Neural cell (in vitro differentiated cells): Measurements from ENCODE around the gene AP2A2. TPM values are rescaled to one million over a fixed set of nuclear protein-coding genes. Genes with fewer than 3 reads are reported as not detected.

ENCODE experiments used
- H2AFZ ChIP-seq: fragments of 200-600, 300-800 bp; sonication (generic), shearing (Covaris generic); 2 replicates; pipeline ENCODE4 v1.6.0; 2014; ENCODE audit warnings: low read depth, mild to moderate bottlenecking, antibody characterized with exemption, low read length, moderate library complexity
- H3F3A ChIP-seq: fragments of 200-600 bp; shearing (Covaris generic); 2 replicates; pipeline ENCODE4 v1.6.1; 2016; ENCODE audit warnings: mild to moderate bottlenecking, moderate library complexity, mixed read lengths, antibody characterized with exemption, low read length; ENCODE audit not compliant: insufficient read depth, poor library complexity, severe bottlenecking
- H3K27ac ChIP-seq: fragments of 200-600, 300-800 bp; sonication (generic), shearing (Covaris generic); 2 replicates; pipeline ENCODE4 v1.5.1; 2014; ENCODE audit warnings: mild to moderate bottlenecking, low read length, moderate library complexity
- H3K27me3 ChIP-seq: fragments of 300-800, 200-600 bp; sonication (generic), shearing (Covaris generic); 2 replicates; pipeline ENCODE4 v1.6.0; 2014; ENCODE audit warnings: mild to moderate bottlenecking, low read depth, low read length, moderate library complexity; ENCODE audit not compliant: insufficient read depth
- H3K36me3 ChIP-seq: fragments of 300-800, 200-600 bp; sonication (generic), shearing (Covaris generic); 2 replicates; pipeline ENCODE4 v1.5.1; 2014; ENCODE audit warnings: mild to moderate bottlenecking, antibody characterized with exemption, low read length, moderate library complexity; ENCODE audit not compliant: insufficient read depth
- H3K4me2 ChIP-seq: fragments of 300-800, 200-600 bp; sonication (generic), shearing (Covaris generic); 2 replicates; pipeline ENCODE4 v1.6.0; 2014; ENCODE audit warnings: mild to moderate bottlenecking, low read length
- H3K4me3 ChIP-seq: fragments of 300-800, 200-600 bp; sonication (generic), shearing (Covaris generic); 2 replicates; pipeline ENCODE4 v1.5.1; 2014; ENCODE audit warnings: mild to moderate bottlenecking, low read length, moderate library complexity
- H3K79me2 ChIP-seq: fragments of 200-600 bp; shearing (Covaris generic); replicated peaks from 2 replicates; pipeline ENCODE4 v1.6.0; 2014; ENCODE audit warnings: mild to moderate bottlenecking, low read length, moderate library complexity; ENCODE audit not compliant: insufficient read depth
- H3K9ac ChIP-seq: fragments of 300-800, 200-600 bp; sonication (generic), shearing (Covaris generic); 2 replicates; pipeline ENCODE4 v1.6.1; 2016; ENCODE audit warnings: mild to moderate bottlenecking, low read length, mixed read lengths
- H3K9me2 ChIP-seq: fragments of 200-600 bp; shearing (Covaris generic); 2 replicates; pipeline ENCODE4 v1.6.1; 2016; ENCODE audit warnings: mild to moderate bottlenecking, low read length, mixed read lengths; ENCODE audit not compliant: insufficient read depth
- H3K9me3 ChIP-seq: fragments of 200-600, 300-800 bp; sonication (generic), shearing (Covaris generic); 2 replicates; pipeline ENCODE4 v1.6.1; 2016; ENCODE audit warnings: mild to moderate bottlenecking, mixed run types, low read length, moderate library complexity, mixed read lengths
- H4K20me1 ChIP-seq: fragments of 200-600 bp; shearing (Covaris generic); 2 replicates; pipeline ENCODE4 v1.6.1; 2016; ENCODE audit warnings: mild to moderate bottlenecking, mixed run types; ENCODE audit not compliant: insufficient read depth
- CTCF ChIP-seq: fragments of 450-650 bp; IDR thresholded peaks from 2 replicates; pipeline ENCODE4 v1.5.1; 2014; ENCODE audit warnings: antibody characterized with exemption, mild to moderate bottlenecking, moderate library complexity; ENCODE audit not compliant: poor library complexity, severe bottlenecking
- EP300 ChIP-seq: fragments of 450-650 bp; conservative IDR thresholded peaks from 2 replicates; pipeline ENCODE4 v1.6.1; 2014; ENCODE audit warnings: antibody characterized with exemption, mild to moderate bottlenecking, moderate library complexity; ENCODE audit not compliant: poor library complexity, severe bottlenecking
- EZH2 ChIP-seq: fragments of 200-600, 300-800 bp; shearing (Covaris generic), sonication (generic); IDR thresholded peaks from 2 replicates; pipeline ENCODE4 v1.6.1; 2014; ENCODE audit warnings: antibody characterized with exemption, low read length, borderline replicate concordance, mild to moderate bottlenecking; ENCODE audit not compliant: insufficient read depth, poor library complexity, severe bottlenecking
- MXI1 ChIP-seq: fragments of 450-650 bp; conservative IDR thresholded peaks from 2 replicates; pipeline ENCODE4 v1.6.1; 2014; ENCODE audit warnings: antibody characterized with exemption, mild to moderate bottlenecking; ENCODE audit not compliant: poor library complexity, severe bottlenecking
- POLR2AphosphoS5 ChIP-seq: IDR thresholded peaks from 2 replicates; pipeline ENCODE4 v1.6.1; 2012
- RAD21 ChIP-seq: fragments of 450-650 bp; conservative IDR thresholded peaks from 2 replicates; pipeline ENCODE4 v1.6.1; 2014; ENCODE audit warnings: antibody characterized with exemption, mild to moderate bottlenecking, moderate library complexity
- SMC3 ChIP-seq: fragments of 450-650 bp; conservative IDR thresholded peaks from 2 replicates; pipeline ENCODE4 v1.6.1; 2014; ENCODE audit warnings: antibody characterized with exemption, mild to moderate bottlenecking, moderate library complexity; ENCODE audit not compliant: poor library complexity
- TAF1 ChIP-seq: IDR thresholded peaks from 2 replicates; pipeline ENCODE4 v1.6.1; 2012; ENCODE audit warnings: low read depth
- polyA plus RNA-seq: library from polyadenylated mRNA; depleted of rRNA; stranded (reverse); fragments of >200 nt; gene quantifications from 2 replicates; pipeline ENCODE4 v1.2.3, GENCODE V29; 2014
- TF ChIP-seq, protein P1 (sequence below): IDR thresholded peaks from 2 replicates; pipeline ENCODE4 v1.6.1; 2012; ENCODE audit warnings: borderline replicate concordance

The AP2A2 gene
- polyA plus RNA-seq, 1 donor from 2014 or later: 46.5 TPM

DNA sequence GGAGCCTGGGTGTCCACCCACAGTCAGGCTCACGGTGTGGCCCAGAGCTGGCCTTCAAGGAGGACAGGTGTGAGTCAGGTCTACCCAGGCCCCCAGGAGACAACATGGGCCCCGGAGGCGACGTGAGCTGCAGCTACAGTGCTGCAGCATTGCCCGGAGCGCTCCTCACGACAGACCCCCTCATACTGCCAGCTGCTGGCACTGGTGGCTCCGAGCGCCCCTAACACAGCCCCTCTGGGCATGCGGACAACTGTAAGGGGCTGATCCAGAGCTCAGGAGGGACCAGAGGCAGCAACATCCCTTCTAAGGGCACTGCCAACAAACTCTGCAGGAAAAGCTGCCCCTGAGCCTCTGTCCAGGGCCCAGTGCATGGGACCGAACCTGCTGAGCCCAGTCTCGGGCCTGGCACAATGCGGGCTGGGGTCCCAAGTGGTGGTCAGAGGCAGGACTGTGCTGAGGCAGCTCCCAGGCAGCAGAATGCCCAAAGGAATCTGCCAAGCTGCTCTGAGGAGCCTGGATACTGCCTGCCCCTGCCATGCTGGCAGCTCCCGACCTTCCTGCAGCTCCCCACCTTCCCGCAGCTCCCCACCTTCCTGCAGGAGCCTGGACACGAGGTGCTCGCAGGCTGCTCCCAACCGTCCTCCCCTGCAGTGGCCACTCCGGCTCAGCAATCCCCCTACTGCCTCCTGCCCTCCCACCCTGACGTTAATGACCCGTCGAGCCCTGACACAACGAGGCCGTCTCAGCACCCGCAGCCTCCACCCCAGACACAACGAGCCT is 30.1 kb upstream of the AP2A2 start:
- no peak for TF ChIP-seq CTCF
- no peak for TF ChIP-seq SMC3
- TF ChIP-seq POLR2AphosphoS5: no peak
- TF ChIP-seq, protein P1, sequence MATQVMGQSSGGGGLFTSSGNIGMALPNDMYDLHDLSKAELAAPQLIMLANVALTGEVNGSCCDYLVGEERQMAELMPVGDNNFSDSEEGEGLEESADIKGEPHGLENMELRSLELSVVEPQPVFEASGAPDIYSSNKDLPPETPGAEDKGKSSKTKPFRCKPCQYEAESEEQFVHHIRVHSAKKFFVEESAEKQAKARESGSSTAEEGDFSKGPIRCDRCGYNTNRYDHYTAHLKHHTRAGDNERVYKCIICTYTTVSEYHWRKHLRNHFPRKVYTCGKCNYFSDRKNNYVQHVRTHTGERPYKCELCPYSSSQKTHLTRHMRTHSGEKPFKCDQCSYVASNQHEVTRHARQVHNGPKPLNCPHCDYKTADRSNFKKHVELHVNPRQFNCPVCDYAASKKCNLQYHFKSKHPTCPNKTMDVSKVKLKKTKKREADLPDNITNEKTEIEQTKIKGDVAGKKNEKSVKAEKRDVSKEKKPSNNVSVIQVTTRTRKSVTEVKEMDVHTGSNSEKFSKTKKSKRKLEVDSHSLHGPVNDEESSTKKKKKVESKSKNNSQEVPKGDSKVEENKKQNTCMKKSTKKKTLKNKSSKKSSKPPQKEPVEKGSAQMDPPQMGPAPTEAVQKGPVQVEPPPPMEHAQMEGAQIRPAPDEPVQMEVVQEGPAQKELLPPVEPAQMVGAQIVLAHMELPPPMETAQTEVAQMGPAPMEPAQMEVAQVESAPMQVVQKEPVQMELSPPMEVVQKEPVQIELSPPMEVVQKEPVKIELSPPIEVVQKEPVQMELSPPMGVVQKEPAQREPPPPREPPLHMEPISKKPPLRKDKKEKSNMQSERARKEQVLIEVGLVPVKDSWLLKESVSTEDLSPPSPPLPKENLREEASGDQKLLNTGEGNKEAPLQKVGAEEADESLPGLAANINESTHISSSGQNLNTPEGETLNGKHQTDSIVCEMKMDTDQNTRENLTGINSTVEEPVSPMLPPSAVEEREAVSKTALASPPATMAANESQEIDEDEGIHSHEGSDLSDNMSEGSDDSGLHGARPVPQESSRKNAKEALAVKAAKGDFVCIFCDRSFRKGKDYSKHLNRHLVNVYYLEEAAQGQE: no peak
- TF ChIP-seq TAF1: no peak
- TF ChIP-seq MXI1: no peak
- no peak for TF ChIP-seq EZH2
- no peak for TF ChIP-seq EP300
- no peak for TF ChIP-seq RAD21
- no peaks in the 10 kb centered on the region for H4K20me1 ChIP-seq
- no peak overlapping the region for H3K4me3 ChIP-seq
- no peak overlapping the region for H3K9ac ChIP-seq
- no peaks in the 10 kb centered on the region for H3K9me2 ChIP-seq
- H3K4me2 ChIP-seq: no peak overlapping the region
- no peak overlapping the region for H3K27ac ChIP-seq
- H3K79me2 ChIP-seq: no peaks in the 10 kb centered on the region
- H3K27me3 ChIP-seq: no peaks in the 10 kb centered on the region
- H3K36me3 ChIP-seq: no peaks in the 10 kb centered on the region
- no peak overlapping the region for H2AFZ ChIP-seq
- no peaks in the 10 kb centered on the region for H3K9me3 ChIP-seq
- no peaks in the 10 kb centered on the region for H3F3A ChIP-seq

GRCh38 chr11:897253-898142 is 28.2 kb upstream of the AP2A2 start:
- Histone ChIP-seq H2AFZ (no peak overlapping the region), H3K4me2 (no peak overlapping the region), H3K79me2 (no peaks in the 10 kb centered on the region), H4K20me1 (no peaks in the 10 kb centered on the region), H3K9me3 (no peaks in the 10 kb centered on the region), H3K27me3 (no peaks in the 10 kb centered on the region), H3K36me3 (no peaks in the 10 kb centered on the region), H3K9me2 (no peaks in the 10 kb centered on the region), H3K27ac (no peak overlapping the region), H3K9ac (no peak overlapping the region), H3K4me3 (no peak overlapping the region), H3F3A (no peaks in the 10 kb centered on the region)
- no peak for TF ChIP-seq RAD21
- TF ChIP-seq, protein P1: no peak
- TF ChIP-seq SMC3: no peak
- TF ChIP-seq TAF1: no peak
- TF ChIP-seq EP300: no peak
- no peak for TF ChIP-seq EZH2
